Progenitor cell of endocrine pancreas (in vitro differentiated cells): Measurements from ENCODE around the gene PRPH. TPM values are rescaled to one million over a fixed set of nuclear protein-coding genes. Genes with fewer than 3 reads are reported as not detected.

Source experiments
- DNase-seq: peaks from one replicate; pipeline ENCODE4 v3.0.0; 2021; ENCODE audit warnings: low spot score; ENCODE audit not compliant: unreplicated experiment
- H3K27ac Mint-ChIP-seq: 2 replicates; pipeline ENCODE4 v1.8.0; 2021; ENCODE audit warnings: mild to moderate bottlenecking, moderate library complexity, mixed read lengths
- H3K27me3 Mint-ChIP-seq: 2 replicates; pipeline ENCODE4 v1.8.0; 2021; ENCODE audit warnings: mixed read lengths
- H3K36me3 Mint-ChIP-seq: 2 replicates; pipeline ENCODE4 v1.8.0; 2022; ENCODE audit warnings: mixed read lengths; ENCODE audit not compliant: insufficient read depth
- H3K4me1 Mint-ChIP-seq: 2 replicates; pipeline ENCODE4 v1.8.0; 2021; ENCODE audit warnings: low read depth, mixed read lengths
- H3K4me3 Mint-ChIP-seq: 2 replicates; pipeline ENCODE4 v1.8.0; 2021; ENCODE audit warnings: low read depth, mild to moderate bottlenecking, moderate library complexity, mixed read lengths
- H3K9me3 Mint-ChIP-seq: 2 replicates; pipeline ENCODE4 v1.8.0; 2021; ENCODE audit warnings: low read depth, mixed read lengths
- CTCF ChIP-seq: fragments of 200-600 bp; sonication (generic); IDR thresholded peaks from one replicate; pipeline ENCODE4 v1.5.0; 2021; ENCODE audit warnings: antibody characterized with exemption, mild to moderate bottlenecking; ENCODE audit not compliant: unreplicated experiment
- total RNA-seq: library from RNA; stranded (reverse); gene quantifications from 2 replicates; pipeline ENCODE4 v1.2.1, GENCODE V29; 2021

PRPH gene
- total RNA-seq, 1 donor from 2014 or later, result 0.62 TPM

DNA sequence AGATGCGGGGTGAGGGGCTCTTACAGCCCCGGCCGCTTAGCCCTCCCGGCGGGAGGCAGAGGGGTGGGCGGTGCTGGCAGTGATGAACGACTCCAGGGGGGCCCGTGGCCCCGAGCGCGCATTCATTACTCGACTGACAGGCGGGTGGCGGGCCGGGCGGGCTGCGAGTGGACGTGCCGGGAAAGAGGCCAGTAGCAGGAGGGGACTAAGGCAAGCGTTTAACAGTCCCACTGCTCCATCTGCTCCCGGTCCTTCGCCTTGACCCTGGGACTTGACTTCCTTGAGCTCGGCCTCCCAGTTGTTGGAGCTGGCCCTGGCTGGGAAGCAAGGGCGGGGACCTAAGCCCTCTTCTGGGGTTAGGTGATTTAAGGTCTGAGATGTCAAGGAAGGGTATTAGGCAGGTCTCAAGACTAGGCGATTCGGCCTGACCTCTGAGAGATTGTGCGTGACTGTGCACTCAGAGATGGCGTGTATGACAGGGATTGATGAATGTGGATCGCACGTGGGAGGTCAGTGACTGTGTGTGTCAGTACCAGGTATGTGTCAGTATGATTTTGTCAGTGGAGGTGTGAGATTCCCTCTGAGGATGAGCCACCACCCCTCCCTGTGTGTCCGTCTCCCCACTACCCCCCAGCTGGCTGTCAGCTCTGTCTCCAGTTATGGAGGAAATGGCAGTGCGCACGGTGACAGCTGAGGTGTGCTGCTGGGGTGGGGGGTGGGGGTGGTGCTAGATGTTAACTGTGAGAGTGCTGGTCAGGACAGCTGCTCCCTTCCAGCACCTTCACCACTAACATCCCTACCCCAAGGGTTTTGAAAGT lies 48.2 kb downstream of the PRPH start:
- H3K36me3 Mint-ChIP-seq, result no peaks in the 10 kb centered on the region
- no peaks in the 10 kb centered on the region for H3K9me3 Mint-ChIP-seq
- TF ChIP-seq CTCF, result no peak
- peak overlapping the region; percentile 78 for H3K27ac Mint-ChIP-seq
- DNase-seq, result no peak
- peaks cover 43% of the 10 kb centered on the region for H3K27me3 Mint-ChIP-seq
- peak overlapping the region; percentile 56 for H3K4me3 Mint-ChIP-seq
- peaks cover 23% of the 10 kb centered on the region for H3K4me1 Mint-ChIP-seq

GRCh38 chr12:49344486-49345050 lies 49.6 kb downstream of the PRPH start:
- no peak for TF ChIP-seq CTCF
- Mint-ChIP-seq H3K27ac (no peak overlapping the region), H3K4me1 (peaks cover 33% of the 10 kb centered on the region), H3K4me3 (no peak overlapping the region), H3K36me3 (no peaks in the 10 kb centered on the region), H3K9me3 (no peaks in the 10 kb centered on the region), H3K27me3 (peaks cover 29% of the 10 kb centered on the region)
- no peak for DNase-seq

GRCh38 chr12:49345051-49345824 lies 50.3 kb downstream of the PRPH start:
- peak; percentile 68 for DNase-seq
- Mint-ChIP-seq H3K27me3 (peaks cover 22% of the 10 kb centered on the region), H3K27ac (peak overlapping the region; percentile 79), H3K4me1 (peaks cover 33% of the 10 kb centered on the region), H3K36me3 (no peaks in the 10 kb centered on the region), H3K9me3 (no peaks in the 10 kb centered on the region), H3K4me3 (peak overlapping the region; percentile 80)
- TF ChIP-seq CTCF, result no peak

DNA sequence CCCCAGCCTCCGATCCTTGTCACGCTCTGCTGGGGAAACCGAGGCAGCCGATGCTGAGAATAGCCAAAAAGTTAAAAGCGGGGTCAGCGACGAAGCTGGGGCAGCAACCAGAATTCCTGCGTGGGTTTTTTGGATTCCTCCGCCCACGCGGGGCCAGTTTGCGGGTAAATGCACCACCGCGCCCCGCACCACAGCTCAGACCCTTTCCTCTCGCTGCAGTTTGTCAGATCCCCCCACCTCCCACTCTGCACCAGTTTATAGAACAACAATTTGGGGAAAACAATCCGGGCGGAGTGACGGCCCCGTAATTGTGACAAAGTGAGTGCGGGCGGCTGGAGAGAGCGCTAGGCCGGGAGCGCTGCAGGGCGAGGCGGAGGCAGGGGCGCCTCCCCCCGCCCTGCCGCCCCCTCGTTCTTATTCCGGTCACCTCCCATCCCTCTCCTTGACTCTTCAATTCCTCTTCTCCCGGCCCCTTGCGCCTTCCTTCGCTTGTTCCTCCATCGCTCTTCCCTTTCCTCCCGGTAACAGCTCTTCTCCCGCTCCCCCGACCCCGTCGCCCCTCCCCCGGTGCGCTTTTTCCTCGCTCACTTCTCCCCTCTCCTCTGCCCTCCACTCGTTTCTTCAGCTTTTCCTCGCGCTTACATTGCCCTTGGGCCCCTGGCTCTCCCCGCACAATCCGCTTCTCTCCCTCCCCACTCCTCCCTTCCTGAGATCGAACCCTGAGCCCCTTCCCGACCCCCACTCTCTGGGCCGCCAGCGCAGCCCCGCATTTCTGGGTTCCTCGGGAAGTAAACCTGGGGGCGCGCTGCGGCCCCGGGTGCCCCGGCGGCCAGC lies 51.1 kb downstream of the PRPH start:
- Mint-ChIP-seq H3K4me3 (peak overlapping the region; percentile 80), H3K36me3 (peaks cover 2% of the 10 kb centered on the region), H3K27me3 (peaks cover 14% of the 10 kb centered on the region), H3K27ac (peak overlapping the region; percentile 79), H3K4me1 (peaks cover 33% of the 10 kb centered on the region), H3K9me3 (no peaks in the 10 kb centered on the region)
- no peak for DNase-seq
- no peak for TF ChIP-seq CTCF
